ENCODE measurements around the gene NAIF1. TPM values are rescaled to one million over a fixed set of nuclear protein-coding genes. Genes with fewer than 3 reads are reported as not detected.

Gene NAIF1
- total RNA-seq, 2 experiments from 2014 or later, result 10.2 to 14.5 TPM

- no peaks in the 10 kb centered on the region for H3K27me3 Mint-ChIP-seq
- CTCF ChIA-PET, result interaction anchor here (0.7 to 4.0 kb wide), 7 partner anchors 22 to 123 kb away, joined by 3 to 22 read pairs (median 4); partner anchors contain the start of gene EEIG1
- peaks cover 52% of the 10 kb centered on the region for H3K4me1 Mint-ChIP-seq (ENCODE audit: low read depth)
These were observed 1.0 kb downstream of the NAIF1 start for GRCh38 chr9:128065907-128066712.

GRCh38 chr9:128062846-128063831 lies 4.0 kb downstream of the NAIF1 start:
- Mint-ChIP-seq H3K27me3 (no peaks in the 10 kb centered on the region), H3K36me3 (peaks cover 11% of the 10 kb centered on the region), H3K4me3 (no peak overlapping the region), H3K9me3 (no peaks in the 10 kb centered on the region), H3K4me1 (ENCODE audit: low read depth) (peaks cover 49% of the 10 kb centered on the region), H3K27ac (no peak overlapping the region)
- CTCF ChIA-PET, result interaction anchor here (1.1 to 4.0 kb wide), 2 partner anchors 54 to 120 kb away, joined by 4 to 22 read pairs; no protein-coding TSS in a partner anchor
- intact Hi-C loops (cut with micrococcal nuclease), result loop anchor here (10.0 kb wide), 1 partner anchor 288 kb away; the partner anchor contains the start of gene SH2D3C
- DNase-seq, result no peak
- POLR2A ChIA-PET, result no interaction called here

More at GRCh38 chr9:128065907-128066712, 1.0 kb downstream of the NAIF1 start:
- Mint-ChIP-seq H3K9me3 (no peaks in the 10 kb centered on the region), H3K4me3 (no peak overlapping the region), H3K36me3 (peaks cover 16% of the 10 kb centered on the region), H3K27ac (no peak overlapping the region)
- intact Hi-C loops (cut with micrococcal nuclease), result loop anchor here (10.0 kb wide), 1 partner anchor 291 kb away; the partner anchor contains the start of gene SH2D3C
- POLR2A ChIA-PET, result interaction anchor here (1.2 to 2.0 kb wide), 2 partner anchors 12 to 28 kb away, joined by 7 to 8 read pairs; no protein-coding TSS in a partner anchor
- DNase-seq, result no peak

GRCh38 chr9:128062279-128062678 lies 4.8 kb downstream of the NAIF1 start:
- Mint-ChIP-seq H3K4me1 (ENCODE audit: low read depth) (peaks cover 49% of the 10 kb centered on the region), H3K36me3 (peaks cover 11% of the 10 kb centered on the region), H3K4me3 (no peak overlapping the region), H3K9me3 (no peaks in the 10 kb centered on the region), H3K27me3 (no peaks in the 10 kb centered on the region), H3K27ac (no peak overlapping the region)
- DNase-seq, result no peak
- intact Hi-C loops (cut with micrococcal nuclease), result loop anchor here (10.0 kb wide), 1 partner anchor 287 kb away; the partner anchor contains the start of gene SH2D3C
- POLR2A ChIA-PET, result no interaction called here
- CTCF ChIA-PET, result interaction anchor here (1.1 to 4.0 kb wide), 2 partner anchors 55 to 119 kb away, joined by 4 to 22 read pairs; no protein-coding TSS in a partner anchor

GRCh38 chr9:128061275-128061960 lies 5.7 kb downstream of the NAIF1 start:
- H3K4me1 Mint-ChIP-seq (ENCODE audit: low read depth), result peaks cover 48% of the 10 kb centered on the region
- ChIA-PET POLR2A (no interaction called here), CTCF (interaction anchor here (0.7 kb wide), 2 partner anchors 14 to 26 kb away, joined by 3 read pairs; no protein-coding TSS in a partner anchor)
- DNase-seq, result no peak
- H3K4me3 Mint-ChIP-seq, result peak overlapping the region; percentile 50
- H3K36me3 Mint-ChIP-seq, result peaks cover 11% of the 10 kb centered on the region
- no peaks in the 10 kb centered on the region for H3K9me3 Mint-ChIP-seq
- intact Hi-C loops (cut with micrococcal nuclease), result loop anchor here (10.0 kb wide), 1 partner anchor 287 kb away; the partner anchor contains the start of gene SH2D3C
- peak overlapping the region; percentile 68 for H3K27ac Mint-ChIP-seq
- H3K27me3 Mint-ChIP-seq, result no peaks in the 10 kb centered on the region

GRCh38 chr9:128059365-128059983 lies 7.6 kb downstream of the NAIF1 start:
- ChIA-PET POLR2A (interaction anchor here (0.7 kb wide), 1 partner anchor 33 kb away, joined by 3 read pairs; no protein-coding TSS in a partner anchor), CTCF (interaction anchor here (0.7 to 2.0 kb wide), 2 partner anchors 25 to 77 kb away, joined by 3 to 5 read pairs; no protein-coding TSS in a partner anchor)
- Mint-ChIP-seq H3K27me3 (no peaks in the 10 kb centered on the region), H3K9me3 (no peaks in the 10 kb centered on the region), H3K27ac (no peak overlapping the region), H3K36me3 (peaks cover 9% of the 10 kb centered on the region), H3K4me3 (no peak overlapping the region), H3K4me1 (ENCODE audit: low read depth) (peaks cover 29% of the 10 kb centered on the region)
- intact Hi-C loops (cut with micrococcal nuclease), result no loop called here
- DNase-seq, result no peak

- intact Hi-C loops (cut with micrococcal nuclease), result no loop called here
- no peak for DNase-seq
- Mint-ChIP-seq H3K9me3 (no peaks in the 10 kb centered on the region), H3K36me3 (peaks cover 4% of the 10 kb centered on the region), H3K27ac (no peak overlapping the region), H3K27me3 (no peaks in the 10 kb centered on the region), H3K4me1 (ENCODE audit: low read depth) (peaks cover 21% of the 10 kb centered on the region), H3K4me3 (no peak overlapping the region)
- ChIA-PET POLR2A (no interaction called here), CTCF (interaction anchor here (1.1 to 1.2 kb wide), 2 partner anchors 22 to 60 kb away, joined by 3 read pairs; no protein-coding TSS in a partner anchor)
These were observed 9.3 kb downstream of the NAIF1 start for GRCh38 chr9:128057724-128058409.

- POLR2A ChIA-PET, result no interaction called here
- Mint-ChIP-seq H3K27ac (no peak overlapping the region), H3K27me3 (no peaks in the 10 kb centered on the region), H3K4me3 (no peak overlapping the region), H3K4me1 (ENCODE audit: low read depth) (peaks cover 14% of the 10 kb centered on the region), H3K9me3 (no peaks in the 10 kb centered on the region), H3K36me3 (peaks cover 4% of the 10 kb centered on the region)
- CTCF ChIA-PET, result interaction anchor here (1.1 to 2.3 kb wide), 4 partner anchors 22 to 115 kb away, joined by 3 to 7 read pairs (median 4); no protein-coding TSS in a partner anchor
- intact Hi-C loops (cut with micrococcal nuclease), result no loop called here
- no peak for DNase-seq
These were observed 10.0 kb downstream of the NAIF1 start for GRCh38 chr9:128056887-128057723.

- Mint-ChIP-seq H3K4me3 (no peak overlapping the region), H3K9me3 (no peaks in the 10 kb centered on the region), H3K27ac (no peak overlapping the region), H3K4me1 (ENCODE audit: low read depth) (peaks cover 4% of the 10 kb centered on the region), H3K27me3 (no peaks in the 10 kb centered on the region), H3K36me3 (peaks cover under 1% of the 10 kb centered on the region)
- ChIA-PET POLR2A (no interaction called here), CTCF (interaction anchor here (1.4 to 2.3 kb wide), 3 partner anchors 21 to 114 kb away, joined by 4 to 7 read pairs (median 6); no protein-coding TSS in a partner anchor)
- DNase-seq, result no peak
- intact Hi-C loops (cut with micrococcal nuclease), result no loop called here
These were observed 11.0 kb downstream of the NAIF1 start for GRCh38 chr9:128056086-128056485.

- POLR2A ChIA-PET, result no interaction called here
These were observed 11.6 kb downstream of the NAIF1 start for GRCh38 chr9:128055344-128056040.

More at GRCh38 chr9:128055344-128056040, 11.6 kb downstream of the NAIF1 start:
- H3K4me1 Mint-ChIP-seq (ENCODE audit: low read depth), result no peaks in the 10 kb centered on the region
- no peak for DNase-seq
- no peaks in the 10 kb centered on the region for H3K36me3 Mint-ChIP-seq
- no peaks in the 10 kb centered on the region for H3K27me3 Mint-ChIP-seq
- no peaks in the 10 kb centered on the region for H3K9me3 Mint-ChIP-seq
- H3K27ac Mint-ChIP-seq, result no peak overlapping the region
- H3K4me3 Mint-ChIP-seq, result no peak overlapping the region
- intact Hi-C loops (cut with micrococcal nuclease), result no loop called here
- CTCF ChIA-PET, result interaction anchor here (1.4 to 2.3 kb wide), 3 partner anchors 20 to 113 kb away, joined by 4 to 7 read pairs (median 6); no protein-coding TSS in a partner anchor
